BJ (cell line): ENCODE results near the gene IPMK. TPM values are rescaled to one million over a fixed set of nuclear protein-coding genes. Genes with fewer than 3 reads are reported as not detected.

Experiments
- CTCF ChIA-PET: fragments of 350-600 bp; formaldehyde crosslinking; extraction: SDS; loops from one replicate; lab custom pipeline; 2021; ENCODE audit warnings: antibody characterized with exemption, inconsistent platforms; lab: Yijun Ruan, JAX
- POLR2A ChIA-PET: fragments of 300-600 bp; sonication (Branson Sonifier 250); formaldehyde crosslinking; extraction: SDS; loops from one replicate; lab custom pipeline; 2021; ENCODE audit warnings: antibody characterized with exemption; lab: Charles Lee
- DNase-seq: peaks from one replicate; pipeline ENCODE4 v3.0.0-alpha.2; 2011; ENCODE audit warnings: low read depth
- H3K27me3 ChIP-seq: 2 replicates; pipeline ENCODE4 v1.6.0; 2011; ENCODE audit warnings: low read length; ENCODE audit not compliant: control insufficient read depth, insufficient read depth
- H3K36me3 ChIP-seq: 2 replicates; pipeline ENCODE4 v1.5.1; 2011; ENCODE audit warnings: low read length; ENCODE audit not compliant: control insufficient read depth, insufficient read depth
- H3K4me3 ChIP-seq: 2 replicates; pipeline ENCODE4 v1.5.1; 2011; ENCODE audit warnings: low read depth, mild to moderate bottlenecking, control low read depth, low read length
- polyA plus RNA-seq: library from polyadenylated mRNA; depleted of rRNA; stranded (reverse); fragments of >200 nt; gene quantifications from 2 replicates; pipeline ENCODE4 v1.2.3, GENCODE V29; 2011
- TF ChIP-seq, protein P1 (sequence below): IDR thresholded peaks from 2 replicates; pipeline ENCODE4 v1.5.1; 2011; ENCODE audit warnings: low read depth, mild to moderate bottlenecking, control low read depth, inconsistent platforms, low read length, moderate library complexity; ENCODE audit not compliant: insufficient read depth

The IPMK gene
- polyA plus RNA-seq, 1 experiment, result 0.81 TPM

DNA sequence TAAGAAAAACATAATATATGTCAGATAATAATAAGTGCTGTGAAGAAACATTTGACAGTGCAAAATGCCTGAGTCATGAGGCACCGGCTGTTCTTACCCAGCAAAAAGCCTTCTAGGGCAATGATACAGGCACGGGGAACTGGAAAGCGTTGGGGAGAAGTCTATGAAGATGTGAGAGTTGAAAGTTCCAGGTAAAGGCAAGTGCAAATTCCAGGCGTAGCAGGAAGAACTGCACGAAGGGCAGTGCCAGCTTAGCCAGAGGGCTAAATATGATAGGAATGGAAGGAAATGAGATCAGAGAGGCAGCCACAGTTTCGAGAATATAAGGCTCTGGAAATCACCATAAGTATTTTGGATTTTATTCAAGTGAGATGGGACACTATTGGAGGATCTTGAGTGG lies 87.0 kb downstream of the IPMK start:
- ChIA-PET POLR2A (no interaction called here), CTCF (interaction anchor here (0.8 to 6.1 kb wide), 3 partner anchors 9 to 111 kb away, joined by 3 to 128 read pairs (median 4); no protein-coding TSS in a partner anchor)
- Histone ChIP-seq H3K4me3 (no peak overlapping the region), H3K36me3 (no peaks in the 10 kb centered on the region), H3K27me3 (no peaks in the 10 kb centered on the region)
- no peak for DNase-seq
- TF ChIP-seq, protein P1, sequence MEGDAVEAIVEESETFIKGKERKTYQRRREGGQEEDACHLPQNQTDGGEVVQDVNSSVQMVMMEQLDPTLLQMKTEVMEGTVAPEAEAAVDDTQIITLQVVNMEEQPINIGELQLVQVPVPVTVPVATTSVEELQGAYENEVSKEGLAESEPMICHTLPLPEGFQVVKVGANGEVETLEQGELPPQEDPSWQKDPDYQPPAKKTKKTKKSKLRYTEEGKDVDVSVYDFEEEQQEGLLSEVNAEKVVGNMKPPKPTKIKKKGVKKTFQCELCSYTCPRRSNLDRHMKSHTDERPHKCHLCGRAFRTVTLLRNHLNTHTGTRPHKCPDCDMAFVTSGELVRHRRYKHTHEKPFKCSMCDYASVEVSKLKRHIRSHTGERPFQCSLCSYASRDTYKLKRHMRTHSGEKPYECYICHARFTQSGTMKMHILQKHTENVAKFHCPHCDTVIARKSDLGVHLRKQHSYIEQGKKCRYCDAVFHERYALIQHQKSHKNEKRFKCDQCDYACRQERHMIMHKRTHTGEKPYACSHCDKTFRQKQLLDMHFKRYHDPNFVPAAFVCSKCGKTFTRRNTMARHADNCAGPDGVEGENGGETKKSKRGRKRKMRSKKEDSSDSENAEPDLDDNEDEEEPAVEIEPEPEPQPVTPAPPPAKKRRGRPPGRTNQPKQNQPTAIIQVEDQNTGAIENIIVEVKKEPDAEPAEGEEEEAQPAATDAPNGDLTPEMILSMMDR, result no peak

DNA sequence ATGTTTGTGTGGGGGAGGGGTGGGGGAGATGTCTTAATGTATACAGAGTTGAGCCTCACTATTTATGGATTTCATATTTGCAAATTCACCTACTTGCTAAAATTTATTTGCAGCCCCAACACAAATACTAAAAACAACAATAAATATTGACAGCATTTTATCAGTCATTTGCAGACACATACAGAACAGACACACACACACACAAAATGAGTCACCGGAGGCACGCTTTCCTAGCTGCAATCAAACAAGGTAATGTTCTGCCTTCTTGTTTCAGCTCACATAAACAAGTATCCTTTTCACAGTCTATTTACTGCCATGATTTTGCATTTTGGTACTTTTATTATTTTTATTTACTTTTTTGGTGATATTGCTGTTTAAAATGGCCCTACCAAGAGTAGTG lies 88.5 kb downstream of the IPMK start:
- Histone ChIP-seq H3K27me3 (no peaks in the 10 kb centered on the region), H3K36me3 (no peaks in the 10 kb centered on the region), H3K4me3 (no peak overlapping the region)
- TF ChIP-seq, protein P1, result no peak
- ChIA-PET POLR2A (no interaction called here), CTCF (interaction anchor here (1.4 to 6.1 kb wide), 5 partner anchors 10 to 121 kb away, joined by 3 to 128 read pairs (median 10); partner anchors contain the start of gene CISD1)
- no peak for DNase-seq

DNA sequence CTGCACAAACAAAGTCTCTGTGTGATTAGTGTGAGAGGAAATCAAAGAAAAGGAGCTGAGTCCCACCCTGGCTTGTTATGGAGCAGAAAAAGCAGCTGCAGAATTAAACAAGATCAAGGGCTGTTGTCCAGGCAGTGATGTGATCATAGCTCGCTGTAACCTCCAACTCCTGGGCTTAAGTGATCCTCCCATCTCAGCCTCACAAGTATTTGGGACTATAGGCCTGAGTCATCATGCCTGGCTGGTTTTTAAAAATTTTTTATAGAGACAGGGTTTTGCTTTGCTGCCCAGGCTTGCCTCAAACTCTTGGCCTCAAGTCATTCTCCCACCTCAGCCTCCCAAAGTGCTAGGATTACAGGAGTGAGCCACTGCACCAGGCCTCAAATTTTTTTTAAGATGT lies 88.9 kb downstream of the IPMK start:
- ChIA-PET POLR2A (interaction anchor here (0.6 kb wide), 1 partner anchor 98 kb away, joined by 4 read pairs; no protein-coding TSS in a partner anchor), CTCF (interaction anchor here (0.5 to 6.1 kb wide), 7 partner anchors 11 to 717 kb away, joined by 3 to 128 read pairs (median 9); partner anchors contain the start of gene CISD1)
- Histone ChIP-seq H3K36me3 (no peaks in the 10 kb centered on the region), H3K4me3 (no peak overlapping the region), H3K27me3 (no peaks in the 10 kb centered on the region)
- TF ChIP-seq, protein P1, result no peak
- DNase-seq, result no peak

DNA sequence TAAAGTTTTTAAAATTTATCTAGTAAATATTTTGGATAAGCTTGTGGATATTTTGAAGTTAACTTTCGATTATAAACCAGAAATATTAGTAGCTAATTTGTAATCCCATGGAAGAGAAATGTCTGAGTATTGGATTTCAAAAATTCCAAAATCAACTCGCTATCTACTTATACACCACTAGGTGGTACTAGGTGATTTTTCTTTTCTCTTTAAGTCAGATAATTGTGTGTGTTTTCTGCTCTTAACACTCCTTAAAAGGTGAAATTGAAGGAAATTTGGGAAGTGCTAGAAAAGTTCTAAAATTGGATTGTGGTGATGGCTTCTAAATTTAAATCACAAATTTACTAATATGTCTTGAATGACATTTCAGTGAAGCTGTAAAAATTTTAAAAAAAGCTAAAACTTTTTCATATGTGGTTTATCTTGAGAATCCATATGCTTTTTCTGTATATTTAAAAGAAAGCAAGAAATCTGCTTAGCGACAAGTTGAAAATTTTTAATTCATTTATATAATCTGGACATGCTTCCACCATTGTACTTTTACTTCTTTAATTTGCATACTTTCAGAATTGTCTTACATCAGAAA lies 90.2 kb downstream of the IPMK start:
- POLR2A ChIA-PET, result no interaction called here
- no peak for DNase-seq
- H3K4me3 ChIP-seq, result no peak overlapping the region
- no peaks in the 10 kb centered on the region for H3K36me3 ChIP-seq
- TF ChIP-seq, protein P1, result peak; percentile 54
- no peaks in the 10 kb centered on the region for H3K27me3 ChIP-seq
- CTCF ChIA-PET, result interaction anchor here (0.6 to 6.1 kb wide), 17 partner anchors 12 to 237 kb away, joined by 3 to 128 read pairs (median 4); partner anchors contain the start of gene CISD1

DNA sequence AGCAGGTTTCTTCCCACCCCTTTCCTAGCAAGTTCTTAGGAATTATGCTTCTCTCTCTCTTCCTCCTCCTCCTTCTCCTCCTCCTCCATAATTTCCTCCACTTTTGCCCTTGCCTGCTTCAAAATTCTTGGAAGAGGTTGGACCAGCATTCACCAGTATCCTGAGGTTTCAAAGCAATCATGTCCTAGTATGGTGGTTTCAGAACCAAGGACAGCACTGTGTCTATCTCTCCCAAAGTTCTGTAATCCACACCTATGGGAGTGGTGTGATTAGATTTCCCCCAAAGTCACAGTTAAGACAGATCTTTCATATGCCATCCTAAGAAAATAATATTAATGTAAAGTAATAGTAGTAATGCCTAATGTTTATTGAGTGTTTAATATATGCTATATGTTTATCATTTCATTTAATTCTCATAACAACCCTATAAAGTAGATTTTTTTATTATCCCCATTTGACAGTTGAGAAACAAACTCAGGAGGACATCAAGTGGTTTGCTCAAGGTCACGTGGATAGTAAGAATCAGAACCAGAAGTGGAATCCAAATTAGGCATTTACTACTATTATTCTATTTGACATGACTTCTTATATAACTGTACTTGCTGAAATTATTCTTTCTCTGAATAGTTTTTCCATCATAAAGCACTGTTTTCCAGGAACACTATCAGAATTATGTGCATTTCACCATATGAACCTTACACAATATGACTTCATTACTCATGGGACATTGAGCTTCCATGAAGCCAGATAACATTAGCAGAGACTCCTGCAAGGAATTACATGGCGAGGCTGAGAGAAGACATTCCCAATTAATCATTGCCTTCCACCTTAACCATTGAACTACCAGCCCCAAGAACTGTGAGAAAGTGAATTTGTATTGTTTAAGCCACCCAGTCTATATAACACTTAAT lies 91.4 kb downstream of the IPMK start:
- no peak overlapping the region for H3K4me3 ChIP-seq
- TF ChIP-seq, protein P1, result no peak
- DNase-seq, result no peak
- CTCF ChIA-PET, result interaction anchor here (1.2 to 6.1 kb wide), 7 partner anchors 13 to 239 kb away, joined by 3 to 128 read pairs (median 3); no protein-coding TSS in a partner anchor
- POLR2A ChIA-PET, result no interaction called here
- H3K27me3 ChIP-seq, result no peaks in the 10 kb centered on the region
- no peaks in the 10 kb centered on the region for H3K36me3 ChIP-seq
